Liver (tissue), 9 donors: ENCODE data around the gene VGF. TPM values are rescaled to one million over a fixed set of nuclear protein-coding genes. Genes with fewer than 3 reads are reported as not detected.

Source experiments
- DNase-seq: peaks from one replicate; pipeline ENCODE4 v3.0.0-alpha.2; 2017; ENCODE audit warnings: low spot score
- H3K27ac ChIP-seq, 2 donors: one replicate each; pipeline ENCODE4 v1.7.0; 2013; ENCODE audit warnings: inconsistent platforms in 2 of 2, low read length in 2 of 2, control low read depth in 1 of 2, low read depth in 1 of 2, mild to moderate bottlenecking in 1 of 2
- H3K27me3 ChIP-seq, 4 donors: one replicate each; pipeline versions ENCODE4 v1.6.1 to v1.7.0; 2013; ENCODE audit warnings: low read length in 3 of 4, inconsistent platforms in 1 of 4, mild to moderate bottlenecking in 1 of 4, moderate library complexity in 1 of 4; ENCODE audit not compliant: control insufficient read depth in 4 of 4, insufficient read depth in 4 of 4
- H3K36me3 ChIP-seq, 4 donors: one replicate each; pipeline versions ENCODE4 v1.6.1 to v1.7.0; 2013; ENCODE audit warnings: low read length in 3 of 4, mild to moderate bottlenecking in 3 of 4, low read depth in 1 of 4, moderate library complexity in 1 of 4; ENCODE audit not compliant: control insufficient read depth in 4 of 4, insufficient read depth in 3 of 4
- H3K4me1 ChIP-seq, 4 donors: one replicate each; pipeline versions ENCODE4 v1.6.1 to v1.7.0; 2013; ENCODE audit warnings: low read length in 3 of 4, mild to moderate bottlenecking in 3 of 4, moderate library complexity in 1 of 4; ENCODE audit not compliant: control insufficient read depth in 4 of 4, insufficient read depth in 4 of 4
- H3K4me3 ChIP-seq, 3 donors: one replicate each; pipeline versions ENCODE4 v1.6.1 to v1.7.0; 2013; ENCODE audit warnings: low read length in 3 of 3, control low read depth in 1 of 3, low read depth in 1 of 3, mild to moderate bottlenecking in 1 of 3
- H3K9ac ChIP-seq, 2 donors: one replicate each; pipeline ENCODE4 v1.7.0; 2013; ENCODE audit warnings: low read length in 2 of 2, mild to moderate bottlenecking in 2 of 2, moderate library complexity in 2 of 2, control low read depth in 1 of 2, low read depth in 1 of 2
- H3K9me3 ChIP-seq, 4 donors: one replicate each; pipeline versions ENCODE4 v1.6.1 to v1.7.0; 2013; ENCODE audit warnings: low read length in 3 of 4; ENCODE audit not compliant: control insufficient read depth in 4 of 4
- CTCF ChIP-seq: fragments of 150-350 bp; IDR thresholded peaks from 2 replicates; pipeline ENCODE4 v1.5.1; 2017; ENCODE audit warnings: improper control_type of control experiment, low read depth, low read length; ENCODE audit not compliant: missing input control
- EGR1 ChIP-seq, 2 donors: IDR thresholded peaks; 2 replicates each; pipeline ENCODE4 v1.6.1; 2016 to 2018; ENCODE audit warnings: antibody characterized with exemption in 2 of 2, low read depth in 2 of 2
- FOXA1 ChIP-seq: IDR thresholded peaks from 2 replicates; pipeline ENCODE4 v1.6.1; 2016; ENCODE audit warnings: antibody characterized with exemption
- FOXA2 ChIP-seq: IDR thresholded peaks from 2 replicates; pipeline ENCODE4 v1.6.1; 2016; ENCODE audit warnings: antibody characterized with exemption
- GABPA ChIP-seq, 2 donors: IDR thresholded peaks in 1 of 2; conservative IDR thresholded peaks in 1 of 2; 2 replicates each; pipeline ENCODE4 v1.6.1; 2016; ENCODE audit warnings: antibody characterized with exemption in 2 of 2, mild to moderate bottlenecking in 1 of 2, moderate library complexity in 1 of 2
- HNF4A ChIP-seq, 2 donors: conservative IDR thresholded peaks; 2 replicates each; pipeline ENCODE4 v1.6.1; 2016; ENCODE audit warnings: antibody characterized with exemption in 2 of 2, mild to moderate bottlenecking in 2 of 2
- HNF4G ChIP-seq: IDR thresholded peaks from 2 replicates; pipeline ENCODE4 v1.6.1; 2016; ENCODE audit warnings: antibody characterized with exemption
- JUND ChIP-seq, 2 donors: IDR thresholded peaks; 2 replicates each; pipeline ENCODE4 v1.6.1; 2016; ENCODE audit warnings: antibody characterized with exemption in 2 of 2
- NR2F2 ChIP-seq: IDR thresholded peaks from 2 replicates; pipeline ENCODE4 v1.6.1; 2016; ENCODE audit warnings: antibody characterized with exemption
- RAD21 ChIP-seq, 2 donors: IDR thresholded peaks; 2 replicates each; pipeline ENCODE4 v1.6.1; 2016; ENCODE audit warnings: antibody characterized with exemption in 2 of 2, mild to moderate bottlenecking in 2 of 2
- REST ChIP-seq: IDR thresholded peaks from 2 replicates; pipeline ENCODE4 v1.6.1; 2016; ENCODE audit warnings: antibody characterized with exemption, mild to moderate bottlenecking
- RXRA ChIP-seq, 2 donors: IDR thresholded peaks; 2 replicates each; pipeline ENCODE4 v1.6.1; 2017 to 2018; ENCODE audit warnings: antibody characterized with exemption in 2 of 2, mild to moderate bottlenecking in 1 of 2
- SP1 ChIP-seq: IDR thresholded peaks from 2 replicates; pipeline ENCODE4 v1.6.1; 2018; ENCODE audit warnings: antibody characterized with exemption, mild to moderate bottlenecking
- TAF1 ChIP-seq: conservative IDR thresholded peaks from 2 replicates; pipeline ENCODE4 v1.6.1; 2016; ENCODE audit warnings: antibody characterized with exemption, mild to moderate bottlenecking
- YY1 ChIP-seq: IDR thresholded peaks from 2 replicates; pipeline ENCODE4 v1.6.1; 2016; ENCODE audit warnings: antibody characterized with exemption, mild to moderate bottlenecking
- ZBTB33 ChIP-seq: IDR thresholded peaks from 2 replicates; pipeline ENCODE4 v1.6.1; 2016; ENCODE audit warnings: antibody characterized with exemption
- WGBS: extraction: QIAGEN DNeasy Blood & Tissue Kit; methylation state at CpG from one replicate; pipeline ENCODE4 v1.1.7; 2013; 5-methylcytosine and 5-hydroxymethylcytosine counted together
- polyA plus RNA-seq, 2 donors: library from polyadenylated mRNA; stranded (reverse) in 1 of 2; unstranded in 1 of 2; fragments of 200-250 nt in 1 of 2; fragments of >200 nt in 1 of 2; fragmentation: Nextera tagmentation in 1 of 2; extraction: Ambion mirVana in 1 of 2; gene quantifications; one replicate each; pipeline versions ENCODE4 v1.2.1 to v1.2.3, GENCODE V29; 2013 to 2015
- total RNA-seq, 2 donors: library from RNA; depleted of rRNA; stranded (reverse); fragments of >200 nt; gene quantifications; one replicate each; pipeline ENCODE4 v1.2.3, GENCODE V29; 2014
- TF ChIP-seq, protein P1 (sequence below): IDR thresholded peaks from 2 replicates; pipeline ENCODE4 v1.6.1; 2016; ENCODE audit warnings: antibody characterized with exemption
- TF ChIP-seq, protein P2 (sequence below): IDR thresholded peaks from 2 replicates; pipeline ENCODE4 v1.6.1; 2016; ENCODE audit warnings: antibody characterized with exemption
- donor health status: healthy.
- donor health status: healthy.
- donor health status: healthy.
- donor health status: healthy.
- donor health status: healthy.

The VGF gene
- total and polyA plus RNA-seq, 4 donors = not detected

- Histone ChIP-seq H3K4me1 (peaks cover 16 to 46% (median 29%) of the 10 kb centered on the region in 4 donors), H3K27ac (peak overlapping the region; percentile 83 to 96), H3K27me3 (no peaks in the 10 kb centered on the region), H3K9me3 (no peaks in the 10 kb centered on the region), H3K4me3 (no peak overlapping the region), H3K36me3 (no peaks in the 10 kb centered on the region), H3K9ac (peak overlapping the region; percentile 18 to 84)
- no peak for DNase-seq
- 88% methylated on average over 11 of the region's 11 CpGs for WGBS
- TF ChIP-seq SP1 = no peak
- TF ChIP-seq RAD21 (IDR thresholded peaks at IDR 0.05) = no peak
- no peak for TF ChIP-seq NR2F2
- TF ChIP-seq HNF4G = no peak
- no peak for TF ChIP-seq FOXA2
- TF ChIP-seq ZBTB33 = no peak
- TF ChIP-seq, protein P1, sequence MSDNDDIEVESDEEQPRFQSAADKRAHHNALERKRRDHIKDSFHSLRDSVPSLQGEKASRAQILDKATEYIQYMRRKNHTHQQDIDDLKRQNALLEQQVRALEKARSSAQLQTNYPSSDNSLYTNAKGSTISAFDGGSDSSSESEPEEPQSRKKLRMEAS = no peak
These were observed 42.3 kb downstream of the VGF start for GRCh38 chr7:101122933-101123702.

- peak overlapping the region; percentile 54 to 84 for H3K9ac ChIP-seq
- H3K9me3 ChIP-seq = no peaks in the 10 kb centered on the region
- H3K27ac ChIP-seq = peak overlapping the region; percentile 83 to 96
- TF ChIP-seq, protein P1 = peak; percentile 75
- TF ChIP-seq, protein P2, sequence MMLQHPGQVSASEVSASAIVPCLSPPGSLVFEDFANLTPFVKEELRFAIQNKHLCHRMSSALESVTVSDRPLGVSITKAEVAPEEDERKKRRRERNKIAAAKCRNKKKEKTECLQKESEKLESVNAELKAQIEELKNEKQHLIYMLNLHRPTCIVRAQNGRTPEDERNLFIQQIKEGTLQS = peak; percentile 95
- TF ChIP-seq CTCF (no peak), RAD21 (IDR thresholded peaks at IDR 0.05) (peak in 1 of 2 donors; percentile 19), FOXA1 (no peak), NR2F2 (peak; percentile 65), RXRA (IDR thresholded peaks at IDR 0.05) (peak; percentile 91 to 93), GABPA (IDR thresholded peaks at IDR 0.05 in 1 of 2, conservative IDR thresholded peaks at IDR 0.05 in 1 of 2) (peak; percentile 46 to 54), REST (no peak), FOXA2 (no peak), TAF1 (no peak), YY1 (peak; percentile 60), SP1 (peak; percentile 77), HNF4G (peak; percentile 34), EGR1 (IDR thresholded peaks at IDR 0.05; ENCODE audit: low read depth in 2 of 2) (peak; percentile 27 to 68), HNF4A (conservative IDR thresholded peaks at IDR 0.05) (peak; percentile 87 to 89), JUND (IDR thresholded peaks at IDR 0.05) (peak; percentile 26 to 78), ZBTB33 (peak; percentile 54)
- H3K4me1 ChIP-seq = peaks cover 14 to 40% (median 29%) of the 10 kb centered on the region in 4 donors
- no peak for DNase-seq
- H3K27me3 ChIP-seq = no peaks in the 10 kb centered on the region
- 9% methylated on average over 17 of the region's 17 CpGs for WGBS
- no peaks in the 10 kb centered on the region for H3K36me3 ChIP-seq
- H3K4me3 ChIP-seq = peak overlapping the region; percentile 38 to 46 (median 45)
These were observed 43.1 kb downstream of the VGF start for GRCh38 chr7:101121991-101122932.
